IPS-15b (cell line): ENCODE data around the gene ABCC4.

Source experiments
- H3K27me3 ChIP-seq: one replicate; pipeline ENCODE4 v1.6.1; 2013; ENCODE audit warnings: low read length; ENCODE audit not compliant: control insufficient read depth, insufficient read depth
- H3K36me3 ChIP-seq: one replicate; pipeline ENCODE4 v1.6.1; 2013; ENCODE audit warnings: low read length; ENCODE audit not compliant: control insufficient read depth, insufficient read depth
- H3K4me1 ChIP-seq: one replicate; pipeline ENCODE4 v1.6.1; 2013; ENCODE audit warnings: mild to moderate bottlenecking, low read length; ENCODE audit not compliant: control insufficient read depth, insufficient read depth
- H3K4me3 ChIP-seq: one replicate; pipeline ENCODE4 v1.5.1; 2013; ENCODE audit warnings: low read depth, low read length
- H3K9ac ChIP-seq: one replicate; pipeline ENCODE4 v1.6.1; 2013; ENCODE audit warnings: low read depth, mild to moderate bottlenecking, low read length
- H3K9me3 ChIP-seq: one replicate; pipeline ENCODE4 v1.6.1; 2013; ENCODE audit warnings: mild to moderate bottlenecking, low read length; ENCODE audit not compliant: control insufficient read depth, insufficient read depth

The ABCC4 gene

GRCh38 chr13:95087746-95088305, 213.4 kb downstream of the ABCC4 start:
- no peak overlapping the region for H3K9ac ChIP-seq
- no peaks in the 10 kb centered on the region for H3K27me3 ChIP-seq
- no peaks in the 10 kb centered on the region for H3K9me3 ChIP-seq
- no peaks in the 10 kb centered on the region for H3K36me3 ChIP-seq
- H3K4me1 ChIP-seq = no peaks in the 10 kb centered on the region
- H3K4me3 ChIP-seq = no peak overlapping the region

- H3K4me3 ChIP-seq = no peak overlapping the region
- H3K4me1 ChIP-seq = no peaks in the 10 kb centered on the region
- H3K9me3 ChIP-seq = no peaks in the 10 kb centered on the region
- H3K36me3 ChIP-seq = no peaks in the 10 kb centered on the region
- H3K27me3 ChIP-seq = no peaks in the 10 kb centered on the region
- H3K9ac ChIP-seq = no peak overlapping the region
Observed at GRCh38 chr13:95086761-95087160, 214.5 kb downstream of the ABCC4 start.

- no peaks in the 10 kb centered on the region for H3K27me3 ChIP-seq
- H3K4me3 ChIP-seq = no peak overlapping the region
- H3K9me3 ChIP-seq = no peaks in the 10 kb centered on the region
- H3K36me3 ChIP-seq = no peaks in the 10 kb centered on the region
- H3K9ac ChIP-seq = no peak overlapping the region
- no peaks in the 10 kb centered on the region for H3K4me1 ChIP-seq
Observed at GRCh38 chr13:95083758-95084157, 217.5 kb downstream of the ABCC4 start.

- H3K36me3 ChIP-seq = no peaks in the 10 kb centered on the region
- H3K4me1 ChIP-seq = no peaks in the 10 kb centered on the region
- no peaks in the 10 kb centered on the region for H3K9me3 ChIP-seq
- no peaks in the 10 kb centered on the region for H3K27me3 ChIP-seq
- H3K4me3 ChIP-seq = no peak overlapping the region
- no peak overlapping the region for H3K9ac ChIP-seq
Observed at GRCh38 chr13:95083066-95083465, 218.2 kb downstream of the ABCC4 start.

- Histone ChIP-seq H3K4me3 (no peak overlapping the region), H3K36me3 (no peaks in the 10 kb centered on the region), H3K4me1 (no peaks in the 10 kb centered on the region), H3K9me3 (no peaks in the 10 kb centered on the region), H3K9ac (no peak overlapping the region), H3K27me3 (no peaks in the 10 kb centered on the region)
Observed at GRCh38 chr13:95075506-95075905, 225.7 kb downstream of the ABCC4 start.

GRCh38 chr13:95074820-95075219, 226.4 kb downstream of the ABCC4 start:
- H3K4me3 ChIP-seq = no peak overlapping the region
- H3K36me3 ChIP-seq = no peaks in the 10 kb centered on the region

GRCh38 chr13:95073747-95074311, 227.4 kb downstream of the ABCC4 start:
- Histone ChIP-seq H3K27me3 (no peaks in the 10 kb centered on the region), H3K4me1 (no peaks in the 10 kb centered on the region), H3K9me3 (no peaks in the 10 kb centered on the region), H3K4me3 (no peak overlapping the region), H3K9ac (no peak overlapping the region), H3K36me3 (no peaks in the 10 kb centered on the region)

More at GRCh38 chr13:95074820-95075219, 226.4 kb downstream of the ABCC4 start:
- Histone ChIP-seq H3K9ac (no peak overlapping the region), H3K9me3 (no peaks in the 10 kb centered on the region), H3K4me1 (no peaks in the 10 kb centered on the region), H3K27me3 (no peaks in the 10 kb centered on the region)

- no peaks in the 10 kb centered on the region for H3K27me3 ChIP-seq
- no peaks in the 10 kb centered on the region for H3K4me1 ChIP-seq
- H3K9me3 ChIP-seq = no peaks in the 10 kb centered on the region
- H3K9ac ChIP-seq = no peak overlapping the region
- H3K36me3 ChIP-seq = no peaks in the 10 kb centered on the region
- H3K4me3 ChIP-seq = no peak overlapping the region
Observed at GRCh38 chr13:95067303-95067702, 233.9 kb downstream of the ABCC4 start.

- H3K36me3 ChIP-seq = no peaks in the 10 kb centered on the region
- no peak overlapping the region for H3K4me3 ChIP-seq
- H3K9ac ChIP-seq = no peak overlapping the region
- no peaks in the 10 kb centered on the region for H3K9me3 ChIP-seq
- H3K4me1 ChIP-seq = peaks cover 4% of the 10 kb centered on the region
- no peaks in the 10 kb centered on the region for H3K27me3 ChIP-seq
Observed at GRCh38 chr13:95060014-95060519, 241.2 kb downstream of the ABCC4 start.

- Histone ChIP-seq H3K27me3 (no peaks in the 10 kb centered on the region), H3K4me3 (no peak overlapping the region)
Observed at GRCh38 chr13:95059306-95059705, 241.9 kb downstream of the ABCC4 start.

GRCh38 chr13:95058680-95059079, 242.6 kb downstream of the ABCC4 start:
- Histone ChIP-seq H3K9ac (no peak overlapping the region), H3K27me3 (no peaks in the 10 kb centered on the region), H3K4me3 (no peak overlapping the region), H3K9me3 (no peaks in the 10 kb centered on the region), H3K4me1 (peaks cover 4% of the 10 kb centered on the region), H3K36me3 (no peaks in the 10 kb centered on the region)

More at GRCh38 chr13:95059306-95059705, 241.9 kb downstream of the ABCC4 start:
- Histone ChIP-seq H3K9me3 (no peaks in the 10 kb centered on the region), H3K4me1 (peaks cover 4% of the 10 kb centered on the region), H3K9ac (no peak overlapping the region), H3K36me3 (no peaks in the 10 kb centered on the region)

GRCh38 chr13:95056266-95056665, 245.0 kb downstream of the ABCC4 start:
- Histone ChIP-seq H3K9ac (no peak overlapping the region), H3K36me3 (no peaks in the 10 kb centered on the region), H3K4me3 (no peak overlapping the region), H3K9me3 (no peaks in the 10 kb centered on the region), H3K27me3 (no peaks in the 10 kb centered on the region), H3K4me1 (peaks cover 4% of the 10 kb centered on the region)
